HUES48 (cell line): Measurements from ENCODE around the gene ECT2.
"Not testable (repeated sequence)": the region's sequence is repeated elsewhere in the genome, so short reads cannot be mapped to it uniquely, and the experiment has no call there.

ENCODE experiments used
- H3K27ac ChIP-seq: one replicate; pipeline ENCODE4 v1.7.0; 2013; ENCODE audit warnings: low read depth, low read length, inconsistent platforms
- H3K27me3 ChIP-seq: 2 replicates; pipeline ENCODE4 v1.6.1; 2013; ENCODE audit warnings: mild to moderate bottlenecking, low read length; ENCODE audit not compliant: control insufficient read depth, insufficient read depth
- H3K36me3 ChIP-seq: 2 replicates; pipeline ENCODE4 v1.6.1; 2013; ENCODE audit warnings: low read length; ENCODE audit not compliant: control insufficient read depth, insufficient read depth
- H3K4me1 ChIP-seq: 2 replicates; pipeline ENCODE4 v1.6.1; 2013; ENCODE audit warnings: mild to moderate bottlenecking, low read length; ENCODE audit not compliant: control insufficient read depth, insufficient read depth
- H3K4me3 ChIP-seq: 2 replicates; pipeline ENCODE4 v1.5.1; 2013; ENCODE audit warnings: mild to moderate bottlenecking, low read depth, low read length
- H3K9ac ChIP-seq: 2 replicates; pipeline ENCODE4 v1.6.1; 2013; ENCODE audit warnings: mild to moderate bottlenecking, low read depth, low read length, moderate library complexity
- H3K9me3 ChIP-seq: 2 replicates; pipeline ENCODE4 v1.6.1; 2013; ENCODE audit warnings: low read length; ENCODE audit not compliant: control insufficient read depth, insufficient read depth

The ECT2 gene

DNA sequence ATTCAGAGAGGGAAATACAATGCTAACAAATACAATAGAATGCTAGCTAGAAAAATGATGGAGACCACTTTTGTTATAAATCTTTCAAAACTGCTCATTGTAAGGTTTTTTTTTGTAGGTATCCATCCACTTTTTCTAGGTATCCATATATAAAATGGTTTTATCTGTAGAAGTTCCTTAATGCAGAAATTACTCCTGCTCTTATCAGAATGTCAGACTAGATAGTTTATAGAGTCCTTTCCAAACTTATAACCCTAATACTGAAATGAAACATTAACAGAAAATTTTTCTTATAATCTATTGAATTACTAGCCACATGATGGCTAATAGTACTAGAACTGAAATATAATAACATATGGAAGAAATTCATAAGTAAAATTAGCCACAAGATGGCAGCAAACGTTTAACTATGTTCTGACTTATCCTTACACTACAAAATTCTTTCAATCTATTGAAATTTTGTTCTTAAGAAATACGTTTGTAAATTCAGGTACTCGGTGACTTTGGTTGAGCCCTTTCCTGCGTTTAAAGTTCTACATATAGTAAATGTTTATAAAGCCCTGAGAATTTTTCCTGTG lies 58.5 kb downstream of the ECT2 start:
- H3K4me1 ChIP-seq, result no peaks in the 10 kb centered on the region
- H3K36me3 ChIP-seq, result peaks cover 94% of the 10 kb centered on the region
- H3K27ac ChIP-seq, result no peak overlapping the region
- no peaks in the 10 kb centered on the region for H3K27me3 ChIP-seq
- no peak overlapping the region for H3K4me3 ChIP-seq
- H3K9me3 ChIP-seq, result no peaks in the 10 kb centered on the region
- H3K9ac ChIP-seq, result no peak overlapping the region

DNA sequence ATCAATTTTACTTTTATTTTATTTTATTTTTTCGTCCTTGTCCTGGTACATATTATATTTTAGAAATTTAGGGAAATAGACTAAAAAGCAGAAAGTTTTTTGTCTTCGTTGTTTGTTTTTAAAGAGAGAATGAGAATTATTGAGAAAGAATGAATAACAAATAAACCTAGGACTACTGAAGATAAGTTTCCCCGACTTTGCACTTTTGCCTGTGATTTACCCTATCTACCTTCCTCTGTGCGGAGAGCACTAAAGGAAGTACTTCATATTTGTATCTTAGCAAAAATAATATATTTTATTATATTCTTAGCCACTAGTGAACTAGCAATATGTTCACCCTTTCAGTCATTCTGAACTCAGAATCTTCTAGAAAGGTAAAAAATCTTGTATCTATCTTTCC lies 60.6 kb downstream of the ECT2 start:
- Histone ChIP-seq H3K9me3 (no peaks in the 10 kb centered on the region), H3K27ac (no peak overlapping the region), H3K9ac (no peak overlapping the region), H3K4me3 (no peak overlapping the region), H3K27me3 (no peaks in the 10 kb centered on the region), H3K36me3 (peaks cover 94% of the 10 kb centered on the region), H3K4me1 (no peaks in the 10 kb centered on the region)

GRCh38 chr3:172813462-172813861 lies 62.9 kb downstream of the ECT2 start:
- H3K9me3 ChIP-seq, result no peaks in the 10 kb centered on the region
- no peaks in the 10 kb centered on the region for H3K27me3 ChIP-seq
- H3K27ac ChIP-seq, result no peak overlapping the region
- H3K4me1 ChIP-seq, result no peaks in the 10 kb centered on the region
- H3K4me3 ChIP-seq, result no peak overlapping the region
- peaks cover 95% of the 10 kb centered on the region for H3K36me3 ChIP-seq
- no peak overlapping the region for H3K9ac ChIP-seq

- no peaks in the 10 kb centered on the region for H3K9me3 ChIP-seq
- no peaks in the 10 kb centered on the region for H3K27me3 ChIP-seq
- no peak overlapping the region for H3K9ac ChIP-seq
- no peaks in the 10 kb centered on the region for H3K4me1 ChIP-seq
- peaks cover 95% of the 10 kb centered on the region for H3K36me3 ChIP-seq
- H3K27ac ChIP-seq, result no peak overlapping the region
- H3K4me3 ChIP-seq, result no peak overlapping the region
These were observed 64.2 kb downstream of the ECT2 start for GRCh38 chr3:172814738-172815137.

DNA sequence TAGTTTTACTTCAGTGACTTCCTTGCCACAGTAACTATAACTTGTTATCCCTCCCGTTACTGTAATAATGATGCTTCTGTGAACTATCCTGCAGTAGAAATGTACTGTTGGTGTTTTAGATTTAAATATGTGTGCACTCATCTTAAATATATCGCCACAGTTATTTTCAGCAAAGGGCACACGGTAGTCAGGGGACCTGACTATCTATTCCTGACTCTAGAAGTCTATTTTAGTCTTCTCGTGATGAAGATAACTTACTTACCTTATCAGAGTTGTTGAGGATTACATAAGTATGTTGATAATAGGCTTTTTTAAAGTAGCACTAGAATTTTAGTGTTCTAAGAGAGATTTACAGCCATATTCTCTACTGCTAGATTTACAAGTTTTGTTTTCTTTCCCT lies 65.3 kb downstream of the ECT2 start:
- H3K27ac ChIP-seq, result no peak overlapping the region
- no peaks in the 10 kb centered on the region for H3K9me3 ChIP-seq
- no peaks in the 10 kb centered on the region for H3K4me1 ChIP-seq
- H3K36me3 ChIP-seq, result peaks cover 95% of the 10 kb centered on the region
- H3K9ac ChIP-seq, result no peak overlapping the region
- no peak overlapping the region for H3K4me3 ChIP-seq
- no peaks in the 10 kb centered on the region for H3K27me3 ChIP-seq

DNA sequence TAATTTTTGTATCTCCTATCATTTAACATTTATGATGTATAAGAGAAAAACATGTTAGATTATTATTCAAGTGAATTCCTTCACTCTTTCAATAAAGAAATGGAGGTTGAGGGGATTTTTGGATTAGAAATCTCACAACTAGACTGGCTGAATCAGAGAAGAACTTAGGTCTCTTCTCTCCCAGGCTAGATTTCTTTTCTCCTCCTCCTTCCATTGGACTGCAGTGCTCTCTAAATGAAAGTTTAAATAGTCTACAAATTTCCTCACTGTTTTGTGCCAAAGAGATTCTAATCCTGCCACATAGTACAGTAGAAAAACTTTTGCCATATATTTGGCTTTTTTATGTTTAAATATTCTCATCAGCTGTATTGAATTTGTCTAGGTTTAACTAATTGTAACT lies 65.8 kb downstream of the ECT2 start:
- peaks cover 93% of the 10 kb centered on the region for H3K36me3 ChIP-seq
- no peaks in the 10 kb centered on the region for H3K9me3 ChIP-seq
- no peaks in the 10 kb centered on the region for H3K4me1 ChIP-seq
- no peak overlapping the region for H3K9ac ChIP-seq
- H3K27me3 ChIP-seq, result no peaks in the 10 kb centered on the region
- no peak overlapping the region for H3K27ac ChIP-seq
- no peak overlapping the region for H3K4me3 ChIP-seq

GRCh38 chr3:172816968-172817367 lies 66.4 kb downstream of the ECT2 start:
- H3K36me3 ChIP-seq, result peaks cover 88% of the 10 kb centered on the region

GRCh38 chr3:172820492-172820891 lies 70.0 kb downstream of the ECT2 start:
- H3K36me3 ChIP-seq, result peaks cover 55% of the 10 kb centered on the region
- no peak overlapping the region for H3K27ac ChIP-seq
- no peak overlapping the region for H3K9ac ChIP-seq
- no peaks in the 10 kb centered on the region for H3K27me3 ChIP-seq
- no peaks in the 10 kb centered on the region for H3K9me3 ChIP-seq
- no peak overlapping the region for H3K4me3 ChIP-seq
- H3K4me1 ChIP-seq, result no peaks in the 10 kb centered on the region

More at GRCh38 chr3:172816968-172817367, 66.4 kb downstream of the ECT2 start:
- Histone ChIP-seq H3K27me3 (no peaks in the 10 kb centered on the region), H3K9ac (no peak overlapping the region), H3K9me3 (no peaks in the 10 kb centered on the region), H3K27ac (no peak overlapping the region), H3K4me3 (no peak overlapping the region), H3K4me1 (no peaks in the 10 kb centered on the region)

GRCh38 chr3:172824229-172824628 lies 73.7 kb downstream of the ECT2 start:
- H3K36me3 ChIP-seq, result peaks cover 19% of the 10 kb centered on the region
- H3K9me3 ChIP-seq, result 0 out of 2 replicates have a peak, but pooled peaks cover 2% of the 10 kb centered on the region
- no peak overlapping the region for H3K27ac ChIP-seq
- no peaks in the 10 kb centered on the region for H3K27me3 ChIP-seq
- H3K4me1 ChIP-seq, result no peaks in the 10 kb centered on the region
- no peak overlapping the region for H3K9ac ChIP-seq
- H3K4me3 ChIP-seq, result no peak overlapping the region

DNA sequence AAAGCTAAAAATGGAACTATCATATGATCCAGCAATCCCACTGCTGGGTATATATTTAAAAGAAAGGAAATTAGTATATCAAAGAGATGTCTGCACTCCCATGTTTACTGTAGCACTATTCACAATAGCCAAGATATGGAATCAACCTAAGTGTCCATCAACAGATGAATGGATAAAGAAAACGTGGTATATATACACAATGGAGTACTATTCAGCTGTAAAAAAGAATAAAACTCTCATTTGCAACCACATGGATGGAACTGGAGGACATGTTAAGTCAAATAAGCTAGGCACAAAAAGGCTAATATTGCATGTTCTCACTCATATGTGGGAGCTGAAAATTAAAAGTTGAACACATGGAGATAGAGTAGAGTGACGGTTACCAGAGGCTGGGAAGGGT lies 76.7 kb downstream of the ECT2 start:
- not testable (repeated sequence) for H3K9me3 ChIP-seq, H3K9ac ChIP-seq, H3K36me3 ChIP-seq, H3K4me1 ChIP-seq, H3K4me3 ChIP-seq, H3K27ac ChIP-seq, H3K27me3 ChIP-seq

GRCh38 chr3:172832983-172833382 lies 82.5 kb downstream of the ECT2 start:
- no peaks in the 10 kb centered on the region for H3K9me3 ChIP-seq
- H3K9ac ChIP-seq, result no peak overlapping the region
- H3K4me1 ChIP-seq, result no peaks in the 10 kb centered on the region
- H3K36me3 ChIP-seq, result no peaks in the 10 kb centered on the region
- no peaks in the 10 kb centered on the region for H3K27me3 ChIP-seq
- H3K4me3 ChIP-seq, result no peak overlapping the region
- H3K27ac ChIP-seq, result no peak overlapping the region
